Esophagus muscularis mucosa (tissue), 4 donors: ENCODE results near the gene BCAS1. TPM values are rescaled to one million over a fixed set of nuclear protein-coding genes. Genes with fewer than 3 reads are reported as not detected.

ENCODE experiments used
- DNase-seq: peaks from one replicate; pipeline ENCODE4 v3.0.0-alpha.2; 2017; ENCODE audit errors: extremely low spot score
- H3K27ac ChIP-seq, 4 donors: fragments of 200-600 bp; sonication (generic); replicated peaks in 1 of 4; 1 replicate in 3 of 4; 2 replicates in 1 of 4; pipeline ENCODE4 v1.5.1; 2016 to 2019; ENCODE audit warnings: mild to moderate bottlenecking in 1 of 4
- H3K27me3 ChIP-seq, 4 donors: fragments of 200-600 bp; sonication (generic); one replicate each; pipeline versions ENCODE4 v1.5.1 to v1.6.0; 2016 to 2019
- H3K36me3 ChIP-seq, 4 donors: fragments of 200-600 bp; sonication (generic); one replicate each; pipeline ENCODE4 v1.5.1; 2016 to 2019
- H3K4me1 ChIP-seq, 4 donors: fragments of 200-600 bp; sonication (generic); one replicate each; pipeline ENCODE4 v1.5.1; 2016 to 2019
- H3K4me3 ChIP-seq, 4 donors: fragments of 200-600 bp; sonication (generic); 1 replicate in 2 of 4; 2 replicates in 2 of 4; pipeline ENCODE4 v1.5.1; 2016 to 2019; ENCODE audit warnings: mild to moderate bottlenecking in 4 of 4, moderate library complexity in 1 of 4
- H3K9me3 ChIP-seq, 4 donors: fragments of 200-600 bp; sonication (generic); 1 replicate in 3 of 4; 2 replicates in 1 of 4; pipeline ENCODE4 v1.5.1; 2016 to 2019
- EP300 ChIP-seq: sonication (generic); formaldehyde crosslinking; IDR thresholded peaks from one replicate; pipeline ENCODE4 v1.6.1; 2017; ENCODE audit warnings: antibody characterized with exemption
- POLR2A ChIP-seq: fragments of 450-650 bp; IDR thresholded peaks from one replicate; pipeline ENCODE4 v1.6.1; 2017; ENCODE audit warnings: antibody characterized with exemption, moderate library complexity, mild to moderate bottlenecking, low read depth
- POLR2AphosphoS5 ChIP-seq, 2 donors: sonication (generic); formaldehyde crosslinking; IDR thresholded peaks; one replicate each; pipeline ENCODE4 v1.6.1; 2017; ENCODE audit warnings: antibody characterized with exemption in 2 of 2
- WGBS: methylation state at CpG from one replicate; pipeline ENCODE4 v1.1.5; 2018; 5-methylcytosine and 5-hydroxymethylcytosine counted together
- intact Hi-C: fragments of 100-400 bp; cut with DNase I; formaldehyde crosslinking; loops from one replicate; pipeline ENCODE4 v1.15.1; 2023
- total RNA-seq, 4 donors: library from RNA; depleted of rRNA; stranded (reverse); fragments of >200 nt; gene quantifications; one replicate each; pipeline versions ENCODE4 v1.1.0 to v1.2.1, GENCODE V29; 2016
- TF ChIP-seq, protein P1 (sequence below), 3 experiments: fragments of 200-600 bp in 2 of 3; fragments of 450-650 bp in 1 of 3; sonication (generic) in 2 of 3; IDR thresholded peaks; one replicate each; pipeline ENCODE4 v1.5.1; 2017 to 2019; ENCODE audit warnings: antibody characterized with exemption in 3 of 3, mild to moderate bottlenecking in 2 of 3, moderate library complexity in 1 of 3

The BCAS1 gene
- total RNA-seq, 4 donors from 2014 or later: 0.13 to 0.46 TPM; not detected in 2

GRCh38 chr20:53952528-53953096 lies 117.8 kb downstream of the BCAS1 start:
- WGBS: 95% methylated on average over 4 of the region's 4 CpGs
- H3K27me3 ChIP-seq: no peaks in the 10 kb centered on the region
- intact Hi-C loops: no loop called here
- peaks cover 0 to 8% (median 0%) of the 10 kb centered on the region in 4 donors for H3K9me3 ChIP-seq
- peak; percentile 21 for DNase-seq
- no peak overlapping the region for H3K27ac ChIP-seq
- H3K4me1 ChIP-seq: peaks cover 0 to 13% (median 9%) of the 10 kb centered on the region in 4 donors
- no peak overlapping the region for H3K4me3 ChIP-seq
- TF ChIP-seq POLR2A (no peak), EP300 (no peak), POLR2AphosphoS5 (IDR thresholded peaks at IDR 0.05) (no peak)
- TF ChIP-seq, protein P1, sequence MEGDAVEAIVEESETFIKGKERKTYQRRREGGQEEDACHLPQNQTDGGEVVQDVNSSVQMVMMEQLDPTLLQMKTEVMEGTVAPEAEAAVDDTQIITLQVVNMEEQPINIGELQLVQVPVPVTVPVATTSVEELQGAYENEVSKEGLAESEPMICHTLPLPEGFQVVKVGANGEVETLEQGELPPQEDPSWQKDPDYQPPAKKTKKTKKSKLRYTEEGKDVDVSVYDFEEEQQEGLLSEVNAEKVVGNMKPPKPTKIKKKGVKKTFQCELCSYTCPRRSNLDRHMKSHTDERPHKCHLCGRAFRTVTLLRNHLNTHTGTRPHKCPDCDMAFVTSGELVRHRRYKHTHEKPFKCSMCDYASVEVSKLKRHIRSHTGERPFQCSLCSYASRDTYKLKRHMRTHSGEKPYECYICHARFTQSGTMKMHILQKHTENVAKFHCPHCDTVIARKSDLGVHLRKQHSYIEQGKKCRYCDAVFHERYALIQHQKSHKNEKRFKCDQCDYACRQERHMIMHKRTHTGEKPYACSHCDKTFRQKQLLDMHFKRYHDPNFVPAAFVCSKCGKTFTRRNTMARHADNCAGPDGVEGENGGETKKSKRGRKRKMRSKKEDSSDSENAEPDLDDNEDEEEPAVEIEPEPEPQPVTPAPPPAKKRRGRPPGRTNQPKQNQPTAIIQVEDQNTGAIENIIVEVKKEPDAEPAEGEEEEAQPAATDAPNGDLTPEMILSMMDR (IDR thresholded peaks at IDR 0.05): no peak
- no peaks in the 10 kb centered on the region for H3K36me3 ChIP-seq

DNA sequence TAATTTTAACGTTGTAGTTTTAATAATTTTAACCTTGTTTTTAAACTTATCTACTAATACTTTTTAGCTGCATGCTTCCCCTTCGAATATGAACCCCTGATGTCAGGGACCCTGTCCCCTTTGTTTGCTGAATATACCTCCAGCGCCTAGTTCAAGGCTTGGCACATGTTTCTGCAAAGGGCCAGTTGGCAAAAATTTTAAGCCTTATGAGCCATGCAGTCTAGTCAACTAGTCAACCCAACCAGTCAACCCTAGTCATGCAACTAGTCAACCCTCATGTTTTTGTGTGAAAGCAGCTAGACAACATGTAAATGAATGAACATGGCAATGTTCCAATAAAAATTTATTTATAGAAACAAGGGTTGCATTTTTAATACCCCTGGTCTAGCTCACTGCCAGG lies 119.8 kb downstream of the BCAS1 start:
- peaks cover 0 to 13% (median 9%) of the 10 kb centered on the region in 4 donors for H3K4me1 ChIP-seq
- H3K27ac ChIP-seq: no peak overlapping the region
- peaks cover 0 to 8% (median 0%) of the 10 kb centered on the region in 4 donors for H3K9me3 ChIP-seq
- no peaks in the 10 kb centered on the region for H3K27me3 ChIP-seq
- no peaks in the 10 kb centered on the region for H3K36me3 ChIP-seq
- DNase-seq: peak; percentile 19
- WGBS: 85% methylated on average over 3 of the region's 3 CpGs
- intact Hi-C loops: no loop called here
- no peak overlapping the region for H3K4me3 ChIP-seq
- no peak for TF ChIP-seq POLR2A
- TF ChIP-seq EP300: no peak
- TF ChIP-seq POLR2AphosphoS5 (IDR thresholded peaks at IDR 0.05): no peak
- TF ChIP-seq, protein P1 (IDR thresholded peaks at IDR 0.05): no peak

DNA sequence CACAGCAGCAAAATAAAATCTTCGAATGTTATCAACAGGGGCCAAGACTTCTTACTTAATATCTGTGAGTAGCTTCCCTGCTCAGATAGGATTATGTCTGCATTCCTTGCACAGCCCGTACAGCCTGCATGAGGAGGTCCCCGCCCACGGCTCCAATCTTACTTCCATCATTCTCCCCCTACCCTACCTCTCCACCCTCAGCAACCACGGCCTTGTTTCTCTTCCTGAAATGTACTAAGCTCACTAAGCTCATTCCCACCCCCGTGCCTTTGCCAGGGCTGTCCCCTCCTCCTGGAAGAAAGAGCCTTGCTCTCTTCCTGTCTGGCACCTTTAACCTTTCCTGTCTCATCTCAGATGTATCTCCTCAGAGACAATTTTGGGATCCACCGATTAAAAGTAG lies 120.4 kb downstream of the BCAS1 start:
- intact Hi-C loops: no loop called here

GRCh38 chr20:53949319-53949839 lies 121.0 kb downstream of the BCAS1 start:
- Histone ChIP-seq H3K9me3 (peaks cover 0 to 8% (median 0%) of the 10 kb centered on the region in 4 donors), H3K27ac (no peak overlapping the region), H3K4me3 (no peak overlapping the region), H3K27me3 (no peaks in the 10 kb centered on the region), H3K36me3 (no peaks in the 10 kb centered on the region), H3K4me1 (peaks cover 0 to 13% (median 9%) of the 10 kb centered on the region in 4 donors)
- TF ChIP-seq POLR2AphosphoS5 (IDR thresholded peaks at IDR 0.05) (no peak), EP300 (no peak), POLR2A (no peak)
- TF ChIP-seq, protein P1 (IDR thresholded peaks at IDR 0.05): no peak
- intact Hi-C loops: no loop called here
- 63% methylated on average over 6 of the region's 10 CpGs for WGBS
- DNase-seq: peak; percentile 92

More for the DNA sequence above, 120.4 kb downstream of the BCAS1 start:
- Histone ChIP-seq H3K4me3 (no peak overlapping the region), H3K27me3 (no peaks in the 10 kb centered on the region), H3K9me3 (peaks cover 0 to 8% (median 0%) of the 10 kb centered on the region in 4 donors), H3K27ac (no peak overlapping the region), H3K36me3 (no peaks in the 10 kb centered on the region), H3K4me1 (peaks cover 0 to 13% (median 9%) of the 10 kb centered on the region in 4 donors)
- WGBS: 66% methylated on average over 6 of the region's 7 CpGs
- TF ChIP-seq POLR2AphosphoS5 (IDR thresholded peaks at IDR 0.05) (no peak), POLR2A (no peak), EP300 (no peak)
- TF ChIP-seq, protein P1 (IDR thresholded peaks at IDR 0.05): no peak
- peak; percentile 87 for DNase-seq
